Thoracic aorta (tissue), 2 donors: ENCODE results near the gene DOK5. TPM values are rescaled to one million over a fixed set of nuclear protein-coding genes. Genes with fewer than 3 reads are reported as not detected.

Experiments used
- ATAC-seq: fragments of 150-250 bp; one replicate; pipeline ENCODE4 v1.8.0; 2017; ENCODE audit warnings: low read depth; ENCODE audit not compliant: insufficient number of reproducible peaks, low FRiP score
- DNase-seq: peaks from one replicate; pipeline ENCODE4 v3.0.0-alpha.2; 2020; ENCODE audit warnings: low spot score
- H3K27ac ChIP-seq, 2 donors: fragments of 200-600 bp; sonication (generic); 1 replicate in 1 of 2; 2 replicates in 1 of 2; pipeline ENCODE4 v1.5.1; 2016; ENCODE audit warnings: mild to moderate bottlenecking in 2 of 2, moderate library complexity in 2 of 2
- H3K27me3 ChIP-seq: fragments of 200-600 bp; sonication (generic); replicated peaks from 2 replicates; pipeline ENCODE4 v1.6.0; 2016; ENCODE audit warnings: mild to moderate bottlenecking; ENCODE audit not compliant: insufficient read depth
- H3K36me3 ChIP-seq: fragments of 200-600 bp; sonication (generic); one replicate; pipeline ENCODE4 v1.5.1; 2016
- H3K4me1 ChIP-seq, 2 donors: fragments of 200-600 bp; sonication (generic); 1 replicate in 1 of 2; 2 replicates in 1 of 2; pipeline versions ENCODE4 v1.5.1 to v1.6.0; 2016; ENCODE audit warnings: low read depth in 2 of 2, mild to moderate bottlenecking in 1 of 2; ENCODE audit not compliant: control insufficient read depth in 1 of 2
- H3K4me3 ChIP-seq: fragments of 200-600 bp; sonication (generic); 2 replicates; pipeline ENCODE4 v1.5.1; 2016; ENCODE audit warnings: mild to moderate bottlenecking
- H3K9me3 ChIP-seq: fragments of 200-600 bp; sonication (generic); 2 replicates; pipeline ENCODE4 v1.5.1; 2016
- total RNA-seq, 2 donors: library from RNA; depleted of rRNA; stranded (reverse); fragments of >200 nt; gene quantifications; one replicate each; pipeline versions ENCODE4 v1.1.0 to v1.2.3, GENCODE V29; 2016
- TF ChIP-seq, protein P1 (sequence below): fragments of 200-600 bp; sonication (generic); IDR thresholded peaks from one replicate; pipeline ENCODE4 v1.5.1; 2019; ENCODE audit warnings: antibody characterized with exemption

Gene DOK5
- total RNA-seq, 2 donors from 2014 or later, result 8.3 to 21.7 TPM

DNA sequence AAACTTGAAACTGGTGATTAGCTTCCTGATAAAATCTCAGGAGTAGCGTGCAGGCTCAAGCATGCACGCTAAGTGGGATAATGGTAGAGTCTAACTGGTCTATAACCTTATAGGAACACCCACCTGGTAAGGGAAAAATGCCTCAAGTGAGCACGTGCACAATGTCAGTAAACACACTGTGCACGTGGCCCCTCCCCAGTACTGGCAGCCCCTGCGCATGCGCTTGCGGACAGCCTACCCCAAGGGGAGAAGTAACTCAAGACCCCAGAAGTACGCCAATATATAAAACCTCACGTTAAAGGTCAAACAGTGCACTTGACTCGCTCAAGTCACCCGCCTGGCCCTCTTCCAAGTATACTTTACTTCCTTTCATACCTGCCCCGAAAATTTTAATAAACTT, 23.1 kb upstream of the DOK5 start:
- TF ChIP-seq, protein P1, sequence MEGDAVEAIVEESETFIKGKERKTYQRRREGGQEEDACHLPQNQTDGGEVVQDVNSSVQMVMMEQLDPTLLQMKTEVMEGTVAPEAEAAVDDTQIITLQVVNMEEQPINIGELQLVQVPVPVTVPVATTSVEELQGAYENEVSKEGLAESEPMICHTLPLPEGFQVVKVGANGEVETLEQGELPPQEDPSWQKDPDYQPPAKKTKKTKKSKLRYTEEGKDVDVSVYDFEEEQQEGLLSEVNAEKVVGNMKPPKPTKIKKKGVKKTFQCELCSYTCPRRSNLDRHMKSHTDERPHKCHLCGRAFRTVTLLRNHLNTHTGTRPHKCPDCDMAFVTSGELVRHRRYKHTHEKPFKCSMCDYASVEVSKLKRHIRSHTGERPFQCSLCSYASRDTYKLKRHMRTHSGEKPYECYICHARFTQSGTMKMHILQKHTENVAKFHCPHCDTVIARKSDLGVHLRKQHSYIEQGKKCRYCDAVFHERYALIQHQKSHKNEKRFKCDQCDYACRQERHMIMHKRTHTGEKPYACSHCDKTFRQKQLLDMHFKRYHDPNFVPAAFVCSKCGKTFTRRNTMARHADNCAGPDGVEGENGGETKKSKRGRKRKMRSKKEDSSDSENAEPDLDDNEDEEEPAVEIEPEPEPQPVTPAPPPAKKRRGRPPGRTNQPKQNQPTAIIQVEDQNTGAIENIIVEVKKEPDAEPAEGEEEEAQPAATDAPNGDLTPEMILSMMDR, result no peak
- Histone ChIP-seq H3K4me3 (no peak overlapping the region), H3K36me3 (no peaks in the 10 kb centered on the region), H3K4me1 (no peaks in the 10 kb centered on the region), H3K27ac (no peak overlapping the region), H3K9me3 (no peaks in the 10 kb centered on the region), H3K27me3 (no peaks in the 10 kb centered on the region)
- no peak for DNase-seq
- ATAC-seq, result no peak

DNA sequence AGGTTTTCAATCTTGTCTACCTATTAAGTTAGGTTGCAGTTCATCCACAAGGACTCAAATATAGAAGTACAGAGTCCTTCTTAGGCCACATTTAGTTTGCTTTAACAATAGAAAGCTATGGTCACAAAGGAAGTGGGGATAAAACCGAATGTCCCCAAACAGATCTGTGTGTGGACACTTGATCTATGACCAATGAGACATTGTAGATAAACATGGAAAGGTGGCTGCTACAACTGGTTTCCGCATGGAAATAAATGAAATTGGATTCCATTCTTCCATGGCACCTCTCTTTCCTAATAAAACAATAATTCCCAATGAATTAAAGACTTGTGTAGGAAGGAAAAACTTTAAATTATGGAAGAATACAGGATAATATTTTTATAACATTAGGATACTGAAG, 20.4 kb upstream of the DOK5 start:
- Histone ChIP-seq H3K9me3 (no peaks in the 10 kb centered on the region), H3K27me3 (no peaks in the 10 kb centered on the region), H3K4me1 (no peaks in the 10 kb centered on the region), H3K4me3 (no peak overlapping the region), H3K36me3 (no peaks in the 10 kb centered on the region), H3K27ac (no peak overlapping the region)
- DNase-seq, result no peak
- ATAC-seq, result no peak
- TF ChIP-seq, protein P1, result no peak

DNA sequence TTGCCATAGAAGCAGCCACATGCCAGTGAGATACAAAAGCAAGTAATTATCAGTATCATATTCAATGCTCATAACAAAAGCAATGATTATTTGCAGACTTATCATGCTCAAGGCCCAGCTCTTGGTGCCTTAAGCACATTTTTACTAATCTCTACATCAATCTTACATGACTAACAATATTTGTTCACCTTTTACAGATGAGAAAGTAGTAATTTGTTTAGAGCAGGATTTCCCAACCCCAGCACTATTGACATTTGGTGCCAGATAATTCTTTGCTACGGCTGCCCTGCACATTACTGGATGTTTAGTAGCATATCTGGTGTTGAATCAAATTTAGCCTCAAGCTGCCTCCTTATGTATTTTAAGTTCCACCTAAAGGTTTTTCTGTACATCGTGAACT, 19.0 kb upstream of the DOK5 start:
- Histone ChIP-seq H3K4me1 (no peaks in the 10 kb centered on the region), H3K27ac (no peak overlapping the region), H3K9me3 (no peaks in the 10 kb centered on the region), H3K36me3 (no peaks in the 10 kb centered on the region), H3K4me3 (no peak overlapping the region), H3K27me3 (no peaks in the 10 kb centered on the region)
- DNase-seq (no peak), ATAC-seq (no peak)
- TF ChIP-seq, protein P1, result no peak

DNA sequence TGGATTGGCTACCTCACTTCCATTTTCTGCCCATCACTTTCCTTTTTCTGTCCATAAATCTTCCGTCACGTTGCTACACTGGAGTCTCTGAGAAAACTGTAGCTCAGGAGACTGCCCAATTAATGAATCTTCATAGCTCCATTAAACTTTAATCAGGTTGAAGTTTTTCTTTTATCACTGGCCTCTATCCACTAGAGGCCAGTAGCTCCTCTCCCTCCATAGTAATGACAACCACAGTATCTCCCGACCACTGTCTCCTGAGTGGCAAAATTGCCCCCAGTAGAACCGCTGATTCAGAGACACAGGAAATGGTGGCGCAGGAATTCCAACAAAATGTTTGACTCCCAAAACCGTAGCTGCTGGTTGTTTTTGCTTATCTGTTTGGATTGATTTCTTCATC, 18.4 kb upstream of the DOK5 start:
- Histone ChIP-seq H3K4me1 (no peaks in the 10 kb centered on the region), H3K4me3 (no peak overlapping the region), H3K36me3 (no peaks in the 10 kb centered on the region), H3K9me3 (no peaks in the 10 kb centered on the region), H3K27ac (no peak overlapping the region), H3K27me3 (no peaks in the 10 kb centered on the region)
- ATAC-seq (no peak), DNase-seq (no peak)
- TF ChIP-seq, protein P1, result no peak

DNA sequence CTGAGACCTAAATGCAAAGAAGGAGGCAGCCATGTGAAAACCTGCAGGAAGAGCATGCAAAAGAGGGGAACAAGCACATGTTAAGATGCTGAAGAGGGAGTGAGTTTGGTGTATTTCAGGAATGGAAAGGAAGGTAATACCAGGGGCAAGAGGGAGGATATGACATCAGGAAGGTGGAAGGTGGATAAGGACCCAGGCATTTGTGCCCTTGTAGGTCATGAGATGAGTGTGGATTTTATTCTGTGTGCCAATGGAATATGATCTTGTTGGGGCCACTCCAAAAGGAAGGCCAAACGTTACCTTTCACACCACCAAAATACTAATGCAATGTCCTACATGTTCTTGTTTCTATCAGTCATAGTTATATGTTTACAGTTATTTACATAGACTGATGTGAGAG, 17.2 kb upstream of the DOK5 start:
- ATAC-seq, result no peak
- no peaks in the 10 kb centered on the region for H3K36me3 ChIP-seq
- no peak overlapping the region for H3K27ac ChIP-seq
- no peak for DNase-seq
- no peak overlapping the region for H3K4me3 ChIP-seq
- H3K4me1 ChIP-seq, result no peaks in the 10 kb centered on the region
- TF ChIP-seq, protein P1, result no peak
- H3K9me3 ChIP-seq, result no peaks in the 10 kb centered on the region
- H3K27me3 ChIP-seq, result no peaks in the 10 kb centered on the region
